VCaP (cell line): Measurements from ENCODE around the gene CRHR1.

Experiments
- H3K27ac ChIP-seq: fragments of 450-650 bp; 2 replicates; pipeline ENCODE4 v1.5.1; 2017
- TF ChIP-seq, protein P1 (sequence below): fragments of 450-650 bp; conservative IDR thresholded peaks from 2 replicates; pipeline ENCODE4 v1.5.1; 2017; ENCODE audit warnings: mild to moderate bottlenecking, moderate library complexity

CRHR1 gene

DNA sequence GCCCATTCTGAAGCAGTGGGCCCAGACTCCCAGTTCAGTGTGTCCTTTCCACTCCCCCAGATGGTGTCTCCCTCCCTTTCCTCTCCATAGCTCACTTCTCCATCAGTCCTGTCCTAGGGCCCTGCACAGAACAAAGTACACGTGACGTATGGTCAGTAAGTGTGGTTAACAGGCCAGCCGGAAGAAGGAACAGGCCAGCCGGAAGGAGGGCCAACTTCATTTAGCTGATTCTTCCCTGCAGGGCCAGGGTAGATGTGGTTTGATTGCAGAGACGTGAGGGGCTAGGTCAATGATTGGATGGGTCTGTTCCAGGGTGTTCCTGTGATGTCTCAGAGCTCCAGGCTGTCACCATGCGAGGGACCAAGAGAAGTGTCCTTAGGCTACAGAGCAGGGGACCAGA lies 31.6 kb downstream of the CRHR1 start:
- TF ChIP-seq, protein P1, sequence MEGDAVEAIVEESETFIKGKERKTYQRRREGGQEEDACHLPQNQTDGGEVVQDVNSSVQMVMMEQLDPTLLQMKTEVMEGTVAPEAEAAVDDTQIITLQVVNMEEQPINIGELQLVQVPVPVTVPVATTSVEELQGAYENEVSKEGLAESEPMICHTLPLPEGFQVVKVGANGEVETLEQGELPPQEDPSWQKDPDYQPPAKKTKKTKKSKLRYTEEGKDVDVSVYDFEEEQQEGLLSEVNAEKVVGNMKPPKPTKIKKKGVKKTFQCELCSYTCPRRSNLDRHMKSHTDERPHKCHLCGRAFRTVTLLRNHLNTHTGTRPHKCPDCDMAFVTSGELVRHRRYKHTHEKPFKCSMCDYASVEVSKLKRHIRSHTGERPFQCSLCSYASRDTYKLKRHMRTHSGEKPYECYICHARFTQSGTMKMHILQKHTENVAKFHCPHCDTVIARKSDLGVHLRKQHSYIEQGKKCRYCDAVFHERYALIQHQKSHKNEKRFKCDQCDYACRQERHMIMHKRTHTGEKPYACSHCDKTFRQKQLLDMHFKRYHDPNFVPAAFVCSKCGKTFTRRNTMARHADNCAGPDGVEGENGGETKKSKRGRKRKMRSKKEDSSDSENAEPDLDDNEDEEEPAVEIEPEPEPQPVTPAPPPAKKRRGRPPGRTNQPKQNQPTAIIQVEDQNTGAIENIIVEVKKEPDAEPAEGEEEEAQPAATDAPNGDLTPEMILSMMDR: no peak

DNA sequence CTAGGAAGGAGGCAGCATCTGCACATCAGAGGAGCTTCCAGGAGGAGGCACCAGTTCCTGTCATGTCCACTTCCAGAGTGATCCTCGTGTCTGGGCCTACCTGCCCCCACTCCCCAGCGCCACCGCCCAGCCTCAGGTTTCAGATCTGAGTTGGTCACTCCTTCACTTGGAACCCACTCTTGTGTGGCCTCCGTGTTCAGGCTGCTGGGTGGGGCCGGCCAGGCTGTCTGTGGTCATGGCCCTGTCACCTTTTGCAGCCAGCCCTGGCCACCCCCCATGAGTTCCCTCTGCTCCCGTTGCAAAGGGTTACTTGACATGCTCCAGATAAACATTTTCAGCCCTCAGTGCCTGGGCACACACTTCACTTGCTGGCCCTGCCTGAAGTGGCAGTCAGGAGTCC lies 33.9 kb downstream of the CRHR1 start:
- H3K27ac ChIP-seq: no peak overlapping the region
- TF ChIP-seq, protein P1: no peak

More for the DNA sequence above, 31.6 kb downstream of the CRHR1 start:
- no peak overlapping the region for H3K27ac ChIP-seq

DNA sequence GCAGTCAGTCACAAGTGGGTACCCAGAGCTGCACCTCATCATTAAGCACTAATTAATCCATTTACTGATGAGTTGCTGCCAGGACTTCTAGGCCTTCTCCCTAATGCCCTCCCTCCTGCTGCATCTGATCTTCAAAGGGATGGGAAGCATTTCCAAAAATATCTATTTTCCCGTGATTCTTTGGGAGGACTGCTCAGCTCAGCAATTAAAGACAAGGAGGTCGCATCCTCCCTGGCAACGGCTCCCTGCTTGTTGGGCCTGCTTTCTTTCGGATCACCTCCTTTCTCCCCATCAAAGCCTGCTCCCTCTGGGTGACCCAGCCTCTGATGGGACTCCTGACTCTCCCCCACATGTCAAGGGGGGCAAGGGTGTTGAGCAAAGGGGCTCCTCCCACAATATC lies 34.6 kb downstream of the CRHR1 start:
- H3K27ac ChIP-seq: no peak overlapping the region
- TF ChIP-seq, protein P1: no peak

DNA sequence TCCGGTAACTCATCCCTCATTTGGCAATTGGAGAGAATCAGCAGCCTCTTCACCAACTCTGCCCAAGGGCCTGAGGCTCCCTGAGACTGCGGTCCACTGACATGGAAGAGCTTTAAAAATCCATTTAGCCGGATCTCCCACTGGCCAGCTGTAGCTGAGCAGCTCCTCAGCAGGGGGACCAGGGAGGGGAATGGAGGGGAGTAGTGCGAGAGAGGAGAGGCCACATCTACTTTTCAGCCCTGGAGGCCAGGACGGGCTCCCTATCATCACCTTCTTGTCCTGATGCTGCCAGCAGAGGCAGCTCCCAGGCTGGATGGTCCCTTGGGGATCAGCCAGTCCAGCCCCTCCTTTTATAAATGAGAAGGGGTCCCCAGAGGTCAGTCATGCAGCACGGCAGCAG lies 35.5 kb downstream of the CRHR1 start:
- no peak overlapping the region for H3K27ac ChIP-seq
- TF ChIP-seq, protein P1: no peak

DNA sequence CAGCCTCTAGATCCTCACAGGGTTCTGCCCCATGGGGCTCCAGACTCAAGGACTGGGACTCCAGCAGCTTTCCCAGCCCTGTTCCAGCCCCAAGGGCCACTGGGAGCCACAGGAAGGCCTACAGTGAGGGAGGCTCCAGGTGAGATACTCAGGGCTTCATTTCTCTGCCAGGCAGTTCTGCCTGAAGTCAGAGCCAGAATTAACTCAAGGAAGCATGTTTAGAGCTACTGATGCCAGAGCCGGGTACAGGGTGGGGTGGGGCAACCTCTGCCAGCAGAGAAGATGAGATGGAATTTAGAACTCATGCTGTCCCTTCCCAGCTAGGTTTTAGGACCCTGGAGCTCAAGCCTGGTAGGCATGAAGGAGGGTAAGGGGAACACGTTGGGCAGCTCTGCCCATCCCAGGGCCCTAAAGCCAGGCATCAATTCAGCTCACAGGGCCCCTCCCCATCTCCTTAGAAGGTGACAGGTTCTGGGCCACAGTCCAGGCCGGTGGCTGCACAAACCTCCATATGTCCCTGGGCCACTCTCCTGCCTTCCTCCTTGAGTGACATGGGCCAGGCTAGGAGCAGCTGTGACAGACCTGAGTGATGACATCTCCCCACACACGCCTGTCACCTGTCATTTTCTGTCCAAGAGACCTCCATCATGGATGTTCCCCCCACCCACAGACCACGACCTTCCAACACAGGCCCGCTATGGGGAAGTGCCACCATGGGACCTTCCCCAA lies 36.1 kb downstream of the CRHR1 start:
- TF ChIP-seq, protein P1: no peak
- H3K27ac ChIP-seq: no peak overlapping the region

DNA sequence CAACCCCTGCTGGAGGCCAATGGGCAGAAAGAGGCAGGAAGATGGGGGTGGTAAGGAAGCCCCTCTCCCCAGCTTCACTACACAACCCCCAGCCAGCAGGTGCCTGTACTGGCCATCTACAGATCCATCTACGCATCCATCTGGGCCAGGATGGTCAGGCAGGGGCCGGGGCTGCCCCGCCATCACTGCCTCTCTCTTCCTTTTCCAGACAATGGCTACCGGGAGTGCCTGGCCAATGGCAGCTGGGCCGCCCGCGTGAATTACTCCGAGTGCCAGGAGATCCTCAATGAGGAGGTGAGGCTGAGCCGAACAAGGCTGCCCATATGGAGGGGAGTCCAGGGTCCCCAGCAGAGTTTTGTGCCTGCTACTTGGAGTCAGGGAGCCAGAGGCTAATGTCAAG lies 37.0 kb downstream of the CRHR1 start:
- TF ChIP-seq, protein P1: no peak
- no peak overlapping the region for H3K27ac ChIP-seq

DNA sequence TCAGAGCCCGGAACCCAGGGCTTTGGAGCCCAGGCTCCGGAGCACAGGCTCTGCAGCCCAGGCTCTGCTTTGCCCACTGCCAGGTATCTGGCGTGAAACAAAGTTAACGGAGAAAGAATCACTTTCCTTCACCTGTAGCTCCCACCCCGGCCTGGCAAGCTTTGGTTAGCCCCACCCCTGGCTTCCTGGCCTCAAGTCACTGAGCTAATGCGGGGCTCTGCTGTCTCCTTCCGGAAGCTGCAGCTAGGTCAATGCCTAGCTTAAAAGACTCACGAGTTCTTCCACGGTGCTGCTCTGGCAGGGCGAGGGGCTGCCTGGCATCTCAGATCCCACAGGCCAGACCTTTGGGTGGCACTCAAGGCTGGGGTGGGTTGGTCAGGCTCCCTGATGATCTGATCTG lies 39.5 kb downstream of the CRHR1 start:
- H3K27ac ChIP-seq: no peak overlapping the region
- TF ChIP-seq, protein P1: no peak
